Upper lobe of right lung (tissue), 1 donor: ENCODE measurements around the gene OGFOD3. TPM values are rescaled to one million over a fixed set of nuclear protein-coding genes. Genes with fewer than 3 reads are reported as not detected.

Source experiments
- ATAC-seq: fragments of 200-7000 bp; cut with Tn5 transposase; one replicate; pipeline ENCODE4 v1.9.1; 2020; ENCODE audit warnings: mild to moderate bottlenecking, moderate library complexity
- DNase-seq: peaks from one replicate; pipeline ENCODE4 v3.0.0-alpha.2; 2020
- H3K27ac ChIP-seq: fragments of 200-600 bp; one replicate; pipeline ENCODE4 v1.8.0; 2022
- H3K27me3 ChIP-seq: fragments of 200-600 bp; one replicate; pipeline ENCODE4 v1.8.0; 2022; ENCODE audit warnings: mild to moderate bottlenecking
- H3K36me3 ChIP-seq: fragments of 200-600 bp; one replicate; pipeline ENCODE4 v1.8.0; 2022
- H3K4me1 ChIP-seq: fragments of 200-600 bp; one replicate; pipeline ENCODE4 v1.8.0; 2022
- H3K4me3 ChIP-seq: fragments of 200-600 bp; one replicate; pipeline ENCODE4 v1.8.0; 2022; ENCODE audit warnings: mild to moderate bottlenecking
- H3K9me3 ChIP-seq: fragments of 200-600 bp; one replicate; pipeline ENCODE4 v1.8.0; 2022
- CTCF ChIP-seq: fragments of 200-600 bp; IDR thresholded peaks from one replicate; pipeline ENCODE4 v1.8.0; 2022; ENCODE audit warnings: antibody characterized with exemption
- intact Hi-C: fragments of 100-400 bp; cut with DNase I; formaldehyde crosslinking; loops from one replicate; pipeline ENCODE4 v1.11.0; 2022
- total RNA-seq: library from RNA; stranded (reverse); fragmentation: NEBNext Ultra II Directional; extraction: Animal tissue kit (Norgen Biotek cat#: 25700); gene quantifications from one replicate; pipeline ENCODE4 v1.2.1, GENCODE V29; 2021
- donor health status: DM: no; HTN: yes; CAD: no; lungs with severe emphysema.

OGFOD3 gene
- total RNA-seq, 1 donor from 2014 or later = 32.7 TPM

- no peaks in the 10 kb centered on the region for H3K36me3 ChIP-seq
- no peak overlapping the region for H3K4me3 ChIP-seq
- peaks cover 33% of the 10 kb centered on the region for H3K27me3 ChIP-seq
- intact Hi-C loops = no loop called here
- peaks cover 6% of the 10 kb centered on the region for H3K4me1 ChIP-seq
- ATAC-seq = no peak
- no peak for DNase-seq
- no peak overlapping the region for H3K27ac ChIP-seq
- no peaks in the 10 kb centered on the region for H3K9me3 ChIP-seq
- TF ChIP-seq CTCF = no peak
Measured at GRCh38 chr17:82386255-82386831, 32.0 kb downstream of the OGFOD3 start.

GRCh38 chr17:82385559-82386254, 32.7 kb downstream of the OGFOD3 start:
- H3K36me3 ChIP-seq = no peaks in the 10 kb centered on the region
- no peak for ATAC-seq
- H3K4me1 ChIP-seq = peaks cover 6% of the 10 kb centered on the region
- H3K27ac ChIP-seq = no peak overlapping the region
- H3K27me3 ChIP-seq = peaks cover 33% of the 10 kb centered on the region
- no peak for DNase-seq
- H3K4me3 ChIP-seq = no peak overlapping the region
- intact Hi-C loops = no loop called here
- no peak for TF ChIP-seq CTCF
- H3K9me3 ChIP-seq = no peaks in the 10 kb centered on the region

GRCh38 chr17:82384730-82385481, 33.5 kb downstream of the OGFOD3 start:
- Histone ChIP-seq H3K4me1 (peaks cover 6% of the 10 kb centered on the region), H3K27ac (no peak overlapping the region), H3K9me3 (no peaks in the 10 kb centered on the region), H3K4me3 (no peak overlapping the region), H3K36me3 (no peaks in the 10 kb centered on the region), H3K27me3 (peaks cover 33% of the 10 kb centered on the region)
- no peak for TF ChIP-seq CTCF
- ATAC-seq (peak; percentile 77), DNase-seq (peak; percentile 79)
- intact Hi-C loops = no loop called here

- no peaks in the 10 kb centered on the region for H3K36me3 ChIP-seq
- DNase-seq (no peak), ATAC-seq (no peak)
- no peak for TF ChIP-seq CTCF
- no peaks in the 10 kb centered on the region for H3K9me3 ChIP-seq
- intact Hi-C loops = no loop called here
- H3K27me3 ChIP-seq = peaks cover 38% of the 10 kb centered on the region
- H3K27ac ChIP-seq = no peak overlapping the region
- no peak overlapping the region for H3K4me3 ChIP-seq
- H3K4me1 ChIP-seq = peaks cover 6% of the 10 kb centered on the region
Measured at GRCh38 chr17:82384051-82384729, 34.2 kb downstream of the OGFOD3 start.

- intact Hi-C loops = no loop called here
- no peaks in the 10 kb centered on the region for H3K36me3 ChIP-seq
- no peak overlapping the region for H3K27ac ChIP-seq
- no peak for ATAC-seq
- DNase-seq = no peak
- H3K9me3 ChIP-seq = no peaks in the 10 kb centered on the region
- no peak for TF ChIP-seq CTCF
- H3K4me3 ChIP-seq = no peak overlapping the region
- peaks cover 46% of the 10 kb centered on the region for H3K27me3 ChIP-seq
- H3K4me1 ChIP-seq = peaks cover 6% of the 10 kb centered on the region
Measured at GRCh38 chr17:82383411-82383810, 35.0 kb downstream of the OGFOD3 start.
